B cell (primary cell): ENCODE data around the gene THSD7B. TPM values are rescaled to one million over a fixed set of nuclear protein-coding genes. Genes with fewer than 3 reads are reported as not detected.

ENCODE experiments used
- ATAC-seq: fragments of 200-7000 bp; cut with Tn5 transposase; one replicate; pipeline ENCODE4 v1.10.0; 2021; ENCODE audit warnings: low read depth, mild to moderate bottlenecking, moderate number of reproducible peaks, moderate library complexity
- CTCF ChIA-PET: fragments of 350-600 bp; sonication (Branson Sonifier 250); formaldehyde crosslinking; loops from one replicate; lab custom pipeline; 2021; ENCODE audit warnings: antibody characterized with exemption, inconsistent platforms; lab: Charles Lee
- POLR2A ChIA-PET: fragments of 350-600 bp; sonication (Branson Sonifier 250); formaldehyde crosslinking; loops from one replicate; lab custom pipeline; 2021; ENCODE audit warnings: antibody characterized with exemption; lab: Charles Lee
- DNase-seq: peaks from one replicate; pipeline ENCODE4 v3.0.0; 2013
- H2AFZ ChIP-seq: 2 replicates; pipeline ENCODE4 v1.6.1; 2012; ENCODE audit warnings: mild to moderate bottlenecking, low read depth, low read length; ENCODE audit not compliant: insufficient read depth, poor library complexity, severe bottlenecking
- H3K27ac ChIP-seq, 2 donors: 1 replicate in 1 of 2; 2 replicates in 1 of 2; pipeline ENCODE4 v1.5.1; 2012 to 2013; ENCODE audit warnings: low read length in 2 of 2, mild to moderate bottlenecking in 2 of 2, moderate library complexity in 1 of 2
- H3K27me3 ChIP-seq, 4 experiments: fragments of 200-600 bp in 1 of 4; sonication (generic) in 1 of 4; replicated peaks in 1 of 4; 1 replicate in 2 of 4; 2 replicates in 2 of 4; pipeline versions ENCODE4 v1.6.1 to v1.7.0; 2013 to 2016; ENCODE audit warnings: low read length in 3 of 4, mild to moderate bottlenecking in 2 of 4, mixed read lengths in 1 of 4, moderate library complexity in 1 of 4; ENCODE audit not compliant: insufficient read depth in 4 of 4, control insufficient read depth in 3 of 4; ENCODE audit errors: control extremely low read depth in 1 of 4
- H3K36me3 ChIP-seq, 2 experiments: replicated peaks in 1 of 2; 1 replicate in 1 of 2; 2 replicates in 1 of 2; pipeline versions ENCODE4 v1.6.1 to v1.7.1; 2013; ENCODE audit warnings: low read length in 1 of 2; ENCODE audit not compliant: insufficient read depth in 2 of 2, control insufficient read depth in 1 of 2; ENCODE audit errors: control extremely low read depth in 1 of 2, extremely low read depth in 1 of 2
- H3K4me1 ChIP-seq, 2 donors: fragments of 200-600 bp in 1 of 2; sonication (generic) in 1 of 2; 1 replicate in 1 of 2; 2 replicates in 1 of 2; pipeline versions ENCODE4 v1.5.1 to v1.6.1; 2013 to 2017; ENCODE audit warnings: low read length in 2 of 2; ENCODE audit not compliant: control insufficient read depth in 2 of 2, insufficient read depth in 2 of 2
- H3K4me2 ChIP-seq: replicated peaks from 2 replicates; pipeline ENCODE3; 2012; ENCODE audit warnings: mild to moderate bottlenecking, low read depth, low read length; ENCODE audit not compliant: poor library complexity, severe bottlenecking
- H3K4me3 ChIP-seq, 5 experiments: fragments of 200-600 bp in 1 of 5; sonication (generic) in 1 of 5; 1 replicate in 3 of 5; 2 replicates in 2 of 5; pipeline versions ENCODE4 v1.5.1 to v1.7.0; 2011 to 2016; ENCODE audit warnings: low read length in 4 of 5, mild to moderate bottlenecking in 4 of 5, low read depth in 2 of 5, control low read depth in 1 of 5, moderate library complexity in 1 of 5; ENCODE audit not compliant: insufficient read depth in 1 of 5; ENCODE audit errors: control extremely low read depth in 1 of 5, extremely low read depth in 1 of 5
- H3K79me2 ChIP-seq: fragments of 200-600 bp; sonication (generic); one replicate; pipeline ENCODE4 v1.6.0; 2016; ENCODE audit warnings: low read length; ENCODE audit not compliant: control insufficient read depth, insufficient read depth
- H3K9ac ChIP-seq: fragments of 200-600 bp; sonication (generic); 2 replicates; pipeline ENCODE4 v1.6.1; 2017; ENCODE audit warnings: mild to moderate bottlenecking, low read length, moderate library complexity
- H3K9me3 ChIP-seq, 3 donors: one replicate each; pipeline versions ENCODE4 v1.6.1 to v1.7.1; 2013; ENCODE audit warnings: low read length in 2 of 3; ENCODE audit not compliant: control insufficient read depth in 2 of 3, insufficient read depth in 1 of 3; ENCODE audit errors: control extremely low read depth in 1 of 3
- H4K20me1 ChIP-seq: 2 replicates; pipeline ENCODE4 v1.6.0; 2012; ENCODE audit warnings: mild to moderate bottlenecking, low read length; ENCODE audit not compliant: insufficient read depth, control insufficient read depth, poor library complexity, severe bottlenecking
- H3K27ac Mint-ChIP-seq: one replicate; pipeline ENCODE4 v1.8.0; 2021; ENCODE audit warnings: mixed read lengths
- H3K27me3 Mint-ChIP-seq: one replicate; pipeline ENCODE4 v1.8.0; 2021; ENCODE audit warnings: mixed read lengths
- H3K4me1 Mint-ChIP-seq: one replicate; pipeline ENCODE4 v1.8.0; 2021; ENCODE audit warnings: mixed read lengths
- H3K4me3 Mint-ChIP-seq: one replicate; pipeline ENCODE4 v1.8.0; 2021; ENCODE audit warnings: mixed read lengths
- H3K9me3 Mint-ChIP-seq: one replicate; pipeline ENCODE4 v1.8.0; 2022; ENCODE audit warnings: mixed read lengths; ENCODE audit not compliant: insufficient read depth
- EZH2 ChIP-seq: IDR thresholded peaks from 2 replicates; pipeline ENCODE4 v1.6.1; 2012; ENCODE audit warnings: borderline replicate concordance, low read depth, mild to moderate bottlenecking, moderate library complexity, low read length; ENCODE audit not compliant: insufficient read depth, poor library complexity, severe bottlenecking
- WGBS: methylation state at CpG from one replicate; pipeline ENCODE4 v1.1.5; 2013; ENCODE audit warnings: missing lambda C conversion rate; ENCODE audit not compliant: insufficient coverage; 5-methylcytosine and 5-hydroxymethylcytosine counted together
- intact Hi-C: fragments of 100-400 bp; cut with micrococcal nuclease; formaldehyde crosslinking; loops from one replicate; pipeline ENCODE4 v1.10.0; 2022
- polyA plus RNA-seq: library from polyadenylated mRNA; depleted of rRNA; stranded (reverse); fragments of >200 nt; gene quantifications from 2 replicates; pipeline ENCODE4 v1.2.3, GENCODE V29; 2012
- total RNA-seq, 2 donors: library from RNA; stranded (reverse); fragments of 120-200 nt in 1 of 2; gene quantifications; 1 replicate in 1 of 2; 2 replicates in 1 of 2; pipeline versions ENCODE4 v1.2.3 to v1.2.4, GENCODE V29; 2013 to 2022
- TF ChIP-seq, protein P1 (sequence below): fragments of 200-600 bp; IDR thresholded peaks from one replicate; pipeline ENCODE4 v1.8.0; 2022; ENCODE audit warnings: antibody characterized with exemption, mild to moderate bottlenecking

THSD7B gene
- total and polyA plus RNA-seq, 2 donors (not counting 1 experiment from before 2014, with no cell fraction given), result 0.76 TPM; not detected in 1

DNA sequence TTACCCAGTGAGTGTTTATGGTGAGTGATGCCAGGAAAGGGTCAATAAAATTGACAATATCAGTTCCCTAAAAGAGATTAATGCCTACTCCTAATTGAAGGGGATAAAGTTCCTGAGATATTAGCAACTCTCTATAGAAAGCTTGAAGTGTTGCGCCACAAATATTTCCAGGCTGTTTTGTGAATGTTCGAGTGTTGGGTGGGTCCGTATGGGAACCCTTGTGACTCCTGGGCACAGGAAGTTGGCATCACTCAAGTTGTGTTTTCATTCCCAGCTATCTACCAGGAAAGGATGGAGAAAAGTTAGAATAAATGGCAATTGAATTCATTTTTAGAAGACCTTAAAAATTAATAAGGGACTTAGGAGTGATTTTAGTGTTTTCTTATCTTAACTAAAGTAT, 472.7 kb downstream of the THSD7B start:
- H3K27ac ChIP-seq, result no peak overlapping the region
- no peaks in the 10 kb centered on the region for H3K79me2 ChIP-seq
- H3K4me1 Mint-ChIP-seq, result no peaks in the 10 kb centered on the region
- H4K20me1 ChIP-seq, result no peaks in the 10 kb centered on the region
- no peak overlapping the region for H3K4me3 Mint-ChIP-seq
- DNase-seq (no peak), ATAC-seq (no peak)
- H2AFZ ChIP-seq, result no peak overlapping the region
- intact Hi-C loops, result no loop called here
- H3K9ac ChIP-seq, result no peak overlapping the region
- no peaks in the 10 kb centered on the region for H3K27me3 ChIP-seq
- ChIA-PET CTCF (no interaction called here), POLR2A (no interaction called here)
- H3K4me2 ChIP-seq, result no peak overlapping the region
- no peak overlapping the region for H3K4me3 ChIP-seq
- H3K4me1 ChIP-seq, result no peaks in the 10 kb centered on the region
- TF ChIP-seq, protein P1, sequence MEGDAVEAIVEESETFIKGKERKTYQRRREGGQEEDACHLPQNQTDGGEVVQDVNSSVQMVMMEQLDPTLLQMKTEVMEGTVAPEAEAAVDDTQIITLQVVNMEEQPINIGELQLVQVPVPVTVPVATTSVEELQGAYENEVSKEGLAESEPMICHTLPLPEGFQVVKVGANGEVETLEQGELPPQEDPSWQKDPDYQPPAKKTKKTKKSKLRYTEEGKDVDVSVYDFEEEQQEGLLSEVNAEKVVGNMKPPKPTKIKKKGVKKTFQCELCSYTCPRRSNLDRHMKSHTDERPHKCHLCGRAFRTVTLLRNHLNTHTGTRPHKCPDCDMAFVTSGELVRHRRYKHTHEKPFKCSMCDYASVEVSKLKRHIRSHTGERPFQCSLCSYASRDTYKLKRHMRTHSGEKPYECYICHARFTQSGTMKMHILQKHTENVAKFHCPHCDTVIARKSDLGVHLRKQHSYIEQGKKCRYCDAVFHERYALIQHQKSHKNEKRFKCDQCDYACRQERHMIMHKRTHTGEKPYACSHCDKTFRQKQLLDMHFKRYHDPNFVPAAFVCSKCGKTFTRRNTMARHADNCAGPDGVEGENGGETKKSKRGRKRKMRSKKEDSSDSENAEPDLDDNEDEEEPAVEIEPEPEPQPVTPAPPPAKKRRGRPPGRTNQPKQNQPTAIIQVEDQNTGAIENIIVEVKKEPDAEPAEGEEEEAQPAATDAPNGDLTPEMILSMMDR, result no peak
- no peak for TF ChIP-seq EZH2
- WGBS, result no CpG with 5 or more reads among the region's 3 CpGs
- H3K27ac Mint-ChIP-seq, result no peak overlapping the region
- H3K36me3 ChIP-seq, result no peaks in the 10 kb centered on the region
- no peaks in the 10 kb centered on the region for H3K27me3 Mint-ChIP-seq
- H3K9me3 ChIP-seq, result no peaks in the 10 kb centered on the region
- H3K9me3 Mint-ChIP-seq, result no peaks in the 10 kb centered on the region

DNA sequence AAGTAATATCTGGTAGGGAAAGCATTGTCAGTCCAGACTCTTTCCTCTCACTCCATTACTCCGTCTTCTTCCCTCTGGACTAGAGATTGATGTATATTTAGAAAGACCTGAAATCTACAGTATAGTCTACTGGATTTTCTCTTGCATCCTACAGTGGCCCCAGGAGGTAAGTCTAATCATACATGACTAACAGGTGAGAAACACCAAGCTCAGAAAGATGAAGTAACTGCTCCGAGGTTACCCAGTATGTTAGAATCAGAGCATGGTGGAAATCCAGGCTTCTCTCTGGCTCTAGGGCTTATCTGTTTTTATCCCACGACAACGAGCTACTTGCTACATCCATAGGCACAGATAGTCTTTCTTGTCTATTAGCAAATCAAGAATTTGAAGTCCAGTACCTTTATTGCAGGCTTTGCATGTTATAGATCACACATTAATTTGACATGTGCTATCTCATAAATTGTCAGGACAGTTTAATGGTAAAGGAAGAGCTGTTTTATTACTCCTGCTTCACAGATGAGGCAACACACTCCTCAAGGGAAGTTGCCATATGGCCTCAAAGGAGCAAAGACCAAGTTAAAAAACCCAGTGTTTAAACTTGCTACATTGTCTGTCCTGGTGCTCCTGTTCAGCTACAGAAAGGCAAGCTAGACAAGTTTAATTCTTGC, 484.3 kb downstream of the THSD7B start:
- Histone ChIP-seq H3K27ac (no peak overlapping the region), H3K9ac (no peak overlapping the region), H3K4me1 (no peaks in the 10 kb centered on the region), H3K27me3 (no peaks in the 10 kb centered on the region), H3K4me3 (no peak overlapping the region), H3K9me3 (no peaks in the 10 kb centered on the region), H3K4me2 (no peak overlapping the region), H4K20me1 (no peaks in the 10 kb centered on the region), H3K79me2 (no peaks in the 10 kb centered on the region), H3K36me3 (no peaks in the 10 kb centered on the region), H2AFZ (no peak overlapping the region)
- 82% methylated on average over 1 of the region's 4 CpGs for WGBS
- ChIA-PET CTCF (no interaction called here), POLR2A (no interaction called here)
- no peak overlapping the region for H3K4me3 Mint-ChIP-seq
- DNase-seq (no peak), ATAC-seq (no peak)
- H3K4me1 Mint-ChIP-seq, result no peaks in the 10 kb centered on the region
- no peaks in the 10 kb centered on the region for H3K9me3 Mint-ChIP-seq
- H3K27ac Mint-ChIP-seq, result no peak overlapping the region
- H3K27me3 Mint-ChIP-seq, result no peaks in the 10 kb centered on the region
- TF ChIP-seq, protein P1, result no peak
- TF ChIP-seq EZH2, result no peak
- intact Hi-C loops, result no loop called here
